Nephron progenitor cell (in vitro differentiated cells): ENCODE data around the gene AKR1C8.
"Not testable (repeated sequence)": the region's sequence is repeated elsewhere in the genome, so short reads cannot be mapped to it uniquely, and the experiment has no call there.

Experiments used
- DNase-seq: peaks from one replicate; pipeline ENCODE4 v3.0.0; 2021
- H3K27ac Mint-ChIP-seq: 2 replicates; pipeline ENCODE4 v1.8.0; 2021; ENCODE audit warnings: mild to moderate bottlenecking, moderate library complexity, mixed read lengths
- H3K27me3 Mint-ChIP-seq: 2 replicates; pipeline ENCODE4 v1.8.0; 2021; ENCODE audit warnings: mild to moderate bottlenecking, low read depth, mixed read lengths; ENCODE audit not compliant: poor library complexity
- H3K36me3 Mint-ChIP-seq: 2 replicates; pipeline ENCODE4 v1.8.0; 2021; ENCODE audit warnings: low read depth, mixed read lengths
- H3K4me1 Mint-ChIP-seq: 2 replicates; pipeline ENCODE4 v1.8.0; 2021; ENCODE audit warnings: mixed read lengths
- H3K4me3 Mint-ChIP-seq: 2 replicates; pipeline ENCODE4 v1.8.0; 2021; ENCODE audit warnings: mild to moderate bottlenecking, moderate library complexity, mixed read lengths
- H3K9me3 Mint-ChIP-seq: 2 replicates; pipeline ENCODE4 v1.8.0; 2021; ENCODE audit warnings: mild to moderate bottlenecking, moderate library complexity, mixed read lengths
- CTCF ChIP-seq: fragments of 200-600 bp; sonication (generic); IDR thresholded peaks from 2 replicates; pipeline ENCODE4 v1.5.0; 2021; ENCODE audit warnings: antibody characterized with exemption

Gene AKR1C8

GRCh38 chr10:5135581-5135980 is 49.4 kb downstream of the AKR1C8 start:
- H3K36me3 Mint-ChIP-seq: no peaks in the 10 kb centered on the region
- no peaks in the 10 kb centered on the region for H3K4me1 Mint-ChIP-seq
- H3K27ac Mint-ChIP-seq: no peak overlapping the region
- H3K9me3 Mint-ChIP-seq: peaks cover 46% of the 10 kb centered on the region
- no peak overlapping the region for H3K4me3 Mint-ChIP-seq
- DNase-seq: no peak
- TF ChIP-seq CTCF: no peak
- H3K27me3 Mint-ChIP-seq: peaks cover 2% of the 10 kb centered on the region

DNA sequence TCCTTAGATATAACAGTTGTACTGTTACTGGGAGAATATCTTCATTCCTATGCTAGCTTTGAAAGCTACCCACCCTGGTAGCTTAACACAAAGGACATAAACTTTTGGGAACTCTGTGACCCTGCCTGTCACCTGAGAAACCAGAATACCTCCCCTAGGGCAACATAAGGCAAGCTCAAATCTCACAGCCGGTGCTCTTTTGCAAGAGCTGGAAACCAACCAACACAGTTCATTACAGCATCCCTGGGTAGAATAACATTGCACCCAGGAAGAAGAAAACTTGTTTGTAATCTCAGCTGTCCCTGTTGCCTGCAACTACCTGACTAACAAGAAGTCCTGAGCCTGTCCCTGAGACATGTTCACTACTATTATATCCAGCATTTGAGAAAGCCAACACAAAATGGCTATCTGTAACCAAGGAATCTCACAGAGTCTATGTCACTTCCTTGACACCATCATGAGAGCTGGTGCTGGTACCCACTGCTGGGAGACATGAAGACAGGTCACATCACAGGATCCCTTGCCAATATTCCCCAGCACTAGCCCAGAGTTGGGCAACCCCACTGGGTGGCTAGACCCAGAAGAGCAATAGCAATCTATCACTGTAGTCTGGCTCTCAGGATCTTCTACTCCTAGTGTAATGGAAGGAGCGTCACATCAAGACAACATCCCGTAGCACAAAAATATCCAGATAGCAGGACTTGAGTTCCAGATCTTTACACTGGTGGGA is 59.5 kb downstream of the AKR1C8 start:
- DNase-seq: no peak
- Mint-ChIP-seq H3K9me3 (peaks cover 51% of the 10 kb centered on the region), H3K4me1 (no peaks in the 10 kb centered on the region), H3K36me3 (no peaks in the 10 kb centered on the region), H3K27ac (no peak overlapping the region), H3K27me3 (no peaks in the 10 kb centered on the region), H3K4me3 (no peak overlapping the region)
- TF ChIP-seq CTCF: no peak

GRCh38 chr10:5123886-5124285 is 61.1 kb downstream of the AKR1C8 start:
- no peak for TF ChIP-seq CTCF
- H3K4me3 Mint-ChIP-seq: no peak overlapping the region
- H3K27me3 Mint-ChIP-seq: no peaks in the 10 kb centered on the region
- peaks cover 45% of the 10 kb centered on the region for H3K9me3 Mint-ChIP-seq
- no peak overlapping the region for H3K27ac Mint-ChIP-seq
- no peaks in the 10 kb centered on the region for H3K4me1 Mint-ChIP-seq
- no peak for DNase-seq
- no peaks in the 10 kb centered on the region for H3K36me3 Mint-ChIP-seq

- peaks cover 44% of the 10 kb centered on the region for H3K9me3 Mint-ChIP-seq
- not testable (repeated sequence) for H3K4me1 Mint-ChIP-seq, DNase-seq, H3K4me3 Mint-ChIP-seq, H3K36me3 Mint-ChIP-seq, H3K27me3 Mint-ChIP-seq, H3K27ac Mint-ChIP-seq
Observed at GRCh38 chr10:5119997-5120396, 65.0 kb downstream of the AKR1C8 start.

DNA sequence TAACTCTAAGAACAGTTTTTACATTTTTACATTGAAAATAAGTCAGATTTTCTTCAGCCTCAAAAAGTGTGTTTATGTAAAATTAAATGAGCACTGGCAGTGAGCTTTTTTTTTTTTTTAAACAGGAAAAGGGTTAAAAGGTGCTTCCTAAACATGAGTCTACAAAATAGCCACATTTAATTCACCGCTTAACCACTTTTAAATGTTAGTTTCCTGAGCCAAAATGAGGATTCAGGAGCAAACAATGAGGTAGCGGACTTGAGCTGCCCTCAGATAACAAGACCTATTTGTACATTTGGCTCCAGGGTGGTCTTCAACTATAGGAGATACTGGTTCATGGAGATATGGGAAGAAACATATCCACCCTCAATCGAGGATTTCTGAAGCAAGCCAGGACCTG is 67.9 kb downstream of the AKR1C8 start:
- DNase-seq: no peak
- TF ChIP-seq CTCF: no peak
- no peak overlapping the region for H3K27ac Mint-ChIP-seq
- H3K27me3 Mint-ChIP-seq: peaks cover 5% of the 10 kb centered on the region
- no peaks in the 10 kb centered on the region for H3K4me1 Mint-ChIP-seq
- no peak overlapping the region for H3K4me3 Mint-ChIP-seq
- H3K36me3 Mint-ChIP-seq: no peaks in the 10 kb centered on the region
- H3K9me3 Mint-ChIP-seq: peaks cover 51% of the 10 kb centered on the region

DNA sequence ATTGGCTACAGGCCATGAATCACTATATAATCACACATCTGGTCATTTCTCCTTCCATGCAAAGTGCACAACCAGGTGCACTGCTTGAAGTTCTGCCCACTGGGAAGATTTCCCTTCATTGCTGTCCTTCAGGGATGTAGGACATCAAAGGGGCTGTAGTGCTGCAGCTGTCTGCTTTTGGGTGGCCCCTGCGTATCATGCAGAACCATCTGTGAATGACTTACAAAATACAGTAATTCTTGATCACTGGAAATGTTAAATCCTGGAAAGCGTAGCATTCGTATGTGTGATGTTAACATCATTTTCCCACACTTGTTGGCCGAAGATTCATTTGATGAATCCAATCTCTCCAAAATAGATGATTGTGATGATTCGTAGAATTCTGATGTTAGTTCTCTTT is 68.3 kb downstream of the AKR1C8 start:
- peaks cover 5% of the 10 kb centered on the region for H3K27me3 Mint-ChIP-seq
- H3K27ac Mint-ChIP-seq: no peak overlapping the region
- no peak overlapping the region for H3K4me3 Mint-ChIP-seq
- peaks cover 51% of the 10 kb centered on the region for H3K9me3 Mint-ChIP-seq
- TF ChIP-seq CTCF: no peak
- DNase-seq: no peak
- H3K36me3 Mint-ChIP-seq: no peaks in the 10 kb centered on the region
- H3K4me1 Mint-ChIP-seq: no peaks in the 10 kb centered on the region

- not testable (repeated sequence) for DNase-seq, H3K36me3 Mint-ChIP-seq, H3K27me3 Mint-ChIP-seq, H3K27ac Mint-ChIP-seq, H3K4me3 Mint-ChIP-seq, H3K4me1 Mint-ChIP-seq
- H3K9me3 Mint-ChIP-seq: peaks cover 48% of the 10 kb centered on the region
Observed at GRCh38 chr10:5109861-5110260, 75.1 kb downstream of the AKR1C8 start.
